DMS79 treated with DMSO at 0.1 percent for 48 hours (cell line): ENCODE measurements around the gene MBD4.

Experiments
- DNase-seq: peaks from one replicate; lab custom pipeline; 2025; lab: John Stamatoyannopoulos, UW

MBD4 gene

DNA sequence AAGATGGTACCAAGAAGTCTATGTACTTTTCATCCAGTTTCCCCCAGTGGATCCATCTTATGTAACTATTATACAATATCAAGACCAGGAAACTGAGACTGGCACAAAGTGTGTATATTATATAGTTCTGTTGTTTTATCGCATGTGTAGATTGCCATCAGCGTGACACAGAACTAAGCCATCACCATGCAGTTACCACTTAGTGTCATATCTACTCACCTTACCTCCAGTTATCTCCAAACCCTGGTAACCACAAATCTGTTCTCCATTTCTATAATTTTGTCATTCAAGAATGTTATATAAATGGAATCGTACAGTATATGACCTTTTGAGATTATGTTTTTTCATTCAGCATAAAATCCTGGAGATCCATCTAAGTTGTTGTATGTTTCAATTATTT, 23.3 kb upstream of the MBD4 start:
- no peak for DNase-seq

GRCh38 chr3:129462361-129462968, 22.7 kb upstream of the MBD4 start:
- DNase-seq = no peak

- no peak for DNase-seq
These were observed 21.9 kb upstream of the MBD4 start for GRCh38 chr3:129461461-129462146.

DNA sequence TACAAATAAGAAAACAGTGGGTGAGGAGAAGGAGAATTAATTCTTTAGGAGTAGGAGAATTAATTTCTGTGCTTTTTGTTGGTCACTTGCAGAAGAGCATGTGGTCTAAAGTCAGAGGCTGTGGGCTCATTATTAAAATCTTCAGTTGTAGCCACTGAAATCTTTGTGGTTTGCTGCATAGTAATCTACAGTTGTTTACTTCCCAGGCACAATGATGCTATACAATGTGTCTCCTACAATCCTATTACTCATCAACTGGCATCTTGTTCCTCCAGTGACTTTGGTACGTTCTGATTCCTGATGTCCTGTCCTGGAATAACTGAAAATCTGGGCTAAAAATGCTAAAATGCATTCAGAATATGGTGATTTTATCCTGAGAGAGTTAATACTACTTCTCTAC, 21.3 kb upstream of the MBD4 start:
- no peak for DNase-seq

GRCh38 chr3:129460572-129460971, 20.8 kb upstream of the MBD4 start:
- DNase-seq = no peak

DNA sequence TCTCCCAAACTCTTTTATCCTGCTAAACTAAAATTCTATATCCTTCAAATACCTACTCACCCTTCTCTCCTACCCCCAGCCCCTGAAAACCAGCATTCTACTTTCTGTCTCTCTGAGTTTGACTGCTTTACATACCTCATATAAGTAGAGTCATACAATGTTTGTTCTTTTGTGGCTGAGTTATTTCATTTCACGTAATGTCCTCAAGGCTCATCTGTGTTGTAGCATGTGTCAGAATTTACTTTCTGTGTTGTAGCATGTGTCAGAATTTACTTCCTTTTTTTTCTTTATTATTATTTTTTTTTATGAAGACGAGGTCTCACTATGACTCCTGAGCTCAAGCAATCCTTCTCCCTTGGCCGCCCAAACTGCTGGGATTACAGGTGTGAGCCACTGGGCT, 20.4 kb upstream of the MBD4 start:
- DNase-seq = no peak

DNA sequence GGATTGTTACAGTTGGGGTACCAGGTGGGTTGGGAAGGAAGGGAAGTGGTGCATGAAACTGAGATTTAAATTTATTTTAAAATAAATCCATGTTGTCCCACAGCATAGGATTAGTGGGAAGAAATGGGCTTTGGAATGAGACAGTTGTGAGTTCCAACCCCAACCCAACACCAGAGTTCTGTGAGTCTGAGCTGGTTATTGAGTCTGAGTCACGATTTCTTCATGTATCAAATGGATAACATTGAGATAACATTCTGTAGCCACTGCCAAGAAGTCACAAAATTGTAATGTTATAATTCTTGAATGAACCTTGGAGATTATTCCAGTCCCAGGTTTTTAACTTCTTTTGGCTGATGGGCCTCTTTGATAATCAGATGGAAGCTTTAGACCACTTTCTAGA, 14.0 kb upstream of the MBD4 start:
- DNase-seq = no peak

GRCh38 chr3:129449279-129450115, 9.7 kb upstream of the MBD4 start:
- DNase-seq = no peak

DNA sequence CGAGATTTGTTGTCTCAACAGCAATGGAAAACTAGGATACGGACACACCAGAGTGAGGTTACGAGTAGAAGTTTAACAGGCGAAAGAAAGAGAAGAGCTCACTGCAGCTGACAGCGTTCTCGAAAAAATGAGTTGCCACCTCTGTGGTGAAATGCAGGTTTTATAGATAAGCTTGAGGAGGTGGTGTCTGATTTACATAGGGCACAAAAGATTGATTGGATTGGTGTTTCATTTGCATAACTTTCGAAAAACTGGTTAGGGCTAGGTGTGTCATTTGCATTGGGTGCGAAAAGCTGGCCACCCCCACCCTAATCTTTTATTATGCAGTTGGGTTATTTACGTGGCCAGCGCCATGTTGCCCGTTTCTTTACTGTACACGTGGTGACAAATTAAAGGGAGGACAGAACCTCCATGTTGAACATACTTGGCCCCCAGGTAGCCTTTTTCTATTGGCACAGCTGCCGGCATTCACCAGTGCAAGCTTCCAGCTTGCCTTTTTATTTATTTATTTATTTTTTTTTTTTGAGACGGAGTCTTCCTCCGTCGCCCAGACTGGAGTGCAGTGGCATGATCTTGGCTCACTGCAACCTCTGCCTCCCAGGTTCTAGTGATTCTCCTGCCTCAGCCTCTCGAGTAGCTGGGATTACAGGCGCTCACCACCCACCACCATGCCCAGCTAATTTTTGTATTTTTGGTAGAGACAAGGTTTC, 8.6 kb upstream of the MBD4 start:
- no peak for DNase-seq

GRCh38 chr3:129446926-129447325, 7.2 kb upstream of the MBD4 start:
- no peak for DNase-seq

- no peak for DNase-seq
These were observed 5.7 kb upstream of the MBD4 start for GRCh38 chr3:129445471-129445870.

- DNase-seq = no peak
These were observed 3.2 kb upstream of the MBD4 start for GRCh38 chr3:129442947-129443346.

DNA sequence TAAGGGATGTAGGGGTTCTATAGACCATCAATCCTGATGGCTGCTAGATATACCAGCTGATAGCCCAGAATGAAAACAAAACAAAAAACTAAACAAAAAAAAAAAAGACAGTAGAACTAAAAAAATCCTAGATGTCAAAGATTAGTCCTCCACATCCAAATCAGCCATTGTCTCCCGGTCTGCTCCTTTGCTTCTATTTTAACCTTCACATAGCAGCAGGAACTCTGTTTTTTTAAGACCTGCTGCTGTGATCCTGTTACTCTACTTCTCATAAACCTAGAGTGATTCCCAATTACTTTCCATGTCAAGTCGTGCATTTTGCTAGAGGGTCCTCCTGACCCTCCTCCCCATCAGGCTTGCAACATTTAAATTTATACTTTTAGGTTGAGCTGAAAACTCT, 2.7 kb upstream of the MBD4 start:
- DNase-seq = no peak

- DNase-seq = no peak
These were observed 2.0 kb upstream of the MBD4 start for GRCh38 chr3:129441782-129442181.

DNA sequence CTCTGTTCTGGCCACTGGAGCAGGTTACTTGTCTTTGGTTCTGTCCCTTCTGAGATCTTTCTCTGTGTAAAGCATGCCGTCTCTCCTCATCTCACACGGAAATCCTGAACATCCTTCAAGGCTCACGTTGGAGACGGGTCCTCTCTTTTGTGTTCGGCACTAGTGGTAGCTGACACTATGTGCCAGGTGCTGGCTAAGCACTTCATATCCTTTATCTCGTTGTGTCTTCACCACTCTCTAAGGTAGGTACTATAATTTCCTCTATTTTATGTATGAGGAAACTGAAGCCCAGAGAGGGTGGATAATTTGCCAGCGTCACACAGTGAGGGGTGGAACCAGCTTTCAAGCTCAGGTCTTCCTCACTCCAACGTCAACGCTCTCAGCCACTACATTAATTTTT, 1.5 kb upstream of the MBD4 start:
- peak; percentile 46 for DNase-seq

DNA sequence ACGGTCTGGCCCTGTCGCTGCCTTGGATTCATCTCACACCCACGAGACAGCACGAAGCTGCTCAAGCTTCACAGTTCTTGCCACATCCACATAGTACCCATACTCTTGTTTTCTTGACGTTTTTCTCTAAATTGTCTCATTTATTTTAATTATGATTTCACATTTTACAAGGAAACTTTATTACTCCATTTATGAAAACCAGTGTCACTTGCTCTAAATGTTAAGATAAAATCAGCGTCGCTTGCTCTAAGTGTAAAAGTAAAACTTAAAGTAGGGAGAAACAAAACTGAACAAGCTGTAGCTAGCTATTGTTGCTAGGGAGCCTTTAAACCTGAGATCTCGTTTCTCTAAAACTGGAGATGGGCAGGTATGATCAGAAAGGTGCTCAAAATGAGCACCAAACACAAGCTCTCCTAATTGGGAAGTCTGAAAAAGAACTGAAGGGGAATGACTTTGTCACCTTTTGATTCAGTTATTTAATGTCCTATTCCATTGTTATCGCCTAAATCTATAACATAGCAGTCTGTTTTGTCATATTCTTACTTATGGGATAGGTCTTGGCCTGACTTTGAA, 956 bp upstream of the MBD4 start:
- DNase-seq = peak; percentile 46

GRCh38 chr3:129439226-129439816, 427 bp downstream of the MBD4 start:
- peak; percentile 34 for DNase-seq

DNA sequence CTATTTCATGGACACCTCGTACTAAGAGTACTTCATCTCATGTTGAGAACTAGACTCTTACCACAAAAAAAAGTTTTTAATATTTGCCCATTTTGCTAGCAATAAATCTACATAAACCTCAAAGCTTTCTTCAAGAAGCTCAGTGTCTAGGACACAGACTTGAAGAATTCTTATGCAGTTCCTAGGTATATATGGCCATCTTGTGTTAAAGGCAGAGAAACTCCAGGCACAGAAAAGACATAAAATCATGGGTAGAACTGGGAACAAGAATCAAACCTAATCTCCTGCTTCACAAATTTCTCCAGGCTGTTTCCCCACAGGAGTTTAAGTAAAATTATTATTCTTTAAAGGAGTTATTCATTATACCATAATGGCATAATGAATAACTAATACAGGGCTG, 4.4 kb downstream of the MBD4 start:
- no peak for DNase-seq

DNA sequence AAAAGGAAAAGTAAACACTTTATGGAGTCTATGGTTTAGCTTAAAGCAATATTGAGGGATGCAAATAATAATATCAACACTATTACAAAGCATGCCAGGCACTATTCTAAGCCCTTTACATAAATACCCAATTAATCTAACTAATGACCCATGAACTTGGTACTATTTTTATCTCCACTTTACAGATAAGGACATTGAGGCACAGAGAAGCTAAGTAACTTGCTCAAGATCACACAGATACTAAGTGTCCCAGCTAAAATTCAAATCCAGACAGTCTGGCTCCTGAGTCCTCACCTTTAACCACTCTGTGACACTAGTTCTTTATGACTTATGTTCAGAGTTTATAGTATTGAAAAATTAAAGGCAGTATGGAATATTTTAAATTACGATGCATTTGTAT, 5.6 kb downstream of the MBD4 start:
- DNase-seq = no peak

GRCh38 chr3:129433565-129433964, 6.2 kb downstream of the MBD4 start:
- DNase-seq = no peak

DNA sequence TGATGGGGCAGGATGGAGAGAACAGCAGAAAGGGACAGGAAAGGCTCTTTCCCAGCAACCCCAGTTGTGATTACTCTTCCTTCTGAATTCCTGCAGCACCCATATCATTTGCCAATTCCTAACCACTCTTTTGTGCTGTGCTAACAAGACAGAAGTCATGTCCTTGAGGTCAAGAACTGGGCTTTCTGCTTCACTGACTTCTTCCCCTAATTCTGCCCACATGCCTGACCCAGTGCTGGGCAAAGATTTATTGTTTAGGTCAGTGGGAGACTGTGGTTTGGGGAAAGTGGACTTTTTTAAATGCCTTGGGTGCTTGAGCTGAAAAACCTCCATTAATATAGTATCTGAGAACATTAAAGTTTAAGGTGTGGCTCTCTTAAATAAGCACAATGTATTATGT, 7.1 kb downstream of the MBD4 start:
- DNase-seq = no peak

DNA sequence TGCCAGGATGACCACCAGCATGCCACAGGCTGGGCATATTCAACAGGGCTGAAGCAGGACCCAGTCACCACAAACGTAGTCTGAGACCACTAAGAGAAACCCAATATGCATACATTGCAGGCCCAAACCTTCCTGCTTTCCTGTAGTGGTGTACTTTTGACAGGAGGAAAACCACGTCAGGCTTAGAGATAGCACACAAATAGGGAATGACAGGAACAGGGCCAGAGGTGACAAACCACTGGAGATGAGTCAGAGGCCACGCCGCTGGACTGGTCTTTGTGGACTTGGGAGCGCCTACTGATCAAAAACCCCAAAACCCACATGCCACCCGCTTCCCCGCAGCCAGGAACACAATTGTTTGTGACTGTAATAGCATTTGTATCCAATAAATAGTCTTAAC, 7.7 kb downstream of the MBD4 start:
- no peak for DNase-seq
